ENCODE results near the gene ZC3H12A.

Gene ZC3H12A

GRCh38 chr1:37456614-37457013 lies 17.8 kb upstream of the ZC3H12A start:
- DNase-seq: no peak

- no peak for DNase-seq
Measured at GRCh38 chr1:37458551-37458950, 15.8 kb upstream of the ZC3H12A start.

GRCh38 chr1:37461698-37462436 lies 12.5 kb upstream of the ZC3H12A start:
- no peak for DNase-seq

- no peak for DNase-seq
Measured at GRCh38 chr1:37464443-37464842, 9.9 kb upstream of the ZC3H12A start.

- no peak for DNase-seq
Measured at GRCh38 chr1:37465593-37466517, 8.5 kb upstream of the ZC3H12A start.

GRCh38 chr1:37468037-37468436 lies 6.3 kb upstream of the ZC3H12A start:
- no peak for DNase-seq

- DNase-seq: no peak
Measured at GRCh38 chr1:37469386-37469785, 5.0 kb upstream of the ZC3H12A start.

- DNase-seq: no peak
Measured at GRCh38 chr1:37471345-37472231, 2.8 kb upstream of the ZC3H12A start.

- no peak for DNase-seq
Measured at GRCh38 chr1:37472281-37472680, 2.1 kb upstream of the ZC3H12A start.

- DNase-seq: peak in 2 of 6 experiments; percentile 39 to 51
Measured at GRCh38 chr1:37472994-37473393, 1.4 kb upstream of the ZC3H12A start.

GRCh38 chr1:37473431-37474045 lies 842 bp upstream of the ZC3H12A start:
- peak in 4 of 6 experiments; percentile 25 to 70 (median 48) for DNase-seq

- peak in 2 of 6 experiments; percentile 30 to 39 for DNase-seq
Measured at GRCh38 chr1:37474697-37475379, 458 bp downstream of the ZC3H12A start.

- DNase-seq: peak in 2 of 6 experiments; percentile 20 to 26
Measured at GRCh38 chr1:37475380-37476086, 1.2 kb downstream of the ZC3H12A start.

GRCh38 chr1:37476087-37476452 lies 1.7 kb downstream of the ZC3H12A start:
- DNase-seq: peak in 1 of 6 experiments; percentile 12

- DNase-seq: no peak
Measured at GRCh38 chr1:37476460-37477197, 2.2 kb downstream of the ZC3H12A start.

- DNase-seq: peak; percentile 62 to 92 (median 78)
Measured at GRCh38 chr1:37477198-37477931, 3.0 kb downstream of the ZC3H12A start.

- DNase-seq: peak in 1 of 6 experiments; percentile 37
Measured at GRCh38 chr1:37477946-37478345, 3.6 kb downstream of the ZC3H12A start.

- peak in 4 of 6 experiments; percentile 44 to 67 (median 55) for DNase-seq
Measured at GRCh38 chr1:37478451-37478881, 4.1 kb downstream of the ZC3H12A start.

- peak in 4 of 6 experiments; percentile 31 to 67 (median 52) for DNase-seq
Measured at GRCh38 chr1:37478890-37479254, 4.5 kb downstream of the ZC3H12A start.
